SW 1271 (cell line): ENCODE results near the gene CAPN11.

Experiments
- DNase-seq, 2 experiments: peaks; one replicate each; lab custom pipeline; 2025; lab: John Stamatoyannopoulos, UW

Gene CAPN11

GRCh38 chr6:44156494-44157151 is 2.0 kb upstream of the CAPN11 start:
- no peak for DNase-seq

- no peak for DNase-seq
These were observed 1.5 kb upstream of the CAPN11 start for GRCh38 chr6:44157152-44157521.

DNA sequence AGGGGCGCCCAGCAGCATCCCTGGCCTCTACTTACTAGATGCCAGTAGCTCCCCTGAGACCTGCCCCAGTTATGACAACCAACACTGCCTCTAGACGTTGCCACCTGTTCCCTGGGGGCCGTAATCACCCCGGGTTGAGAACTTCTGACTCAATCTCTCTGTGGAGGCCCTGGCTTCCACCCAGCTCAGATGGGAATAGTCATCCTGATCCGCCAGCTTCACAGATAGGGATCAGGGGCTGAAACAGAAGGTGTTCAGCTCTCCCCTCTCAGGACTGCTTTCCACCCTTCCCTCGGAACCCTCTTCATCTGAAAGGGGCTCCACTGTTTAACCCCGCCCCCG is 3.3 kb downstream of the CAPN11 start:
- no peak for DNase-seq

DNA sequence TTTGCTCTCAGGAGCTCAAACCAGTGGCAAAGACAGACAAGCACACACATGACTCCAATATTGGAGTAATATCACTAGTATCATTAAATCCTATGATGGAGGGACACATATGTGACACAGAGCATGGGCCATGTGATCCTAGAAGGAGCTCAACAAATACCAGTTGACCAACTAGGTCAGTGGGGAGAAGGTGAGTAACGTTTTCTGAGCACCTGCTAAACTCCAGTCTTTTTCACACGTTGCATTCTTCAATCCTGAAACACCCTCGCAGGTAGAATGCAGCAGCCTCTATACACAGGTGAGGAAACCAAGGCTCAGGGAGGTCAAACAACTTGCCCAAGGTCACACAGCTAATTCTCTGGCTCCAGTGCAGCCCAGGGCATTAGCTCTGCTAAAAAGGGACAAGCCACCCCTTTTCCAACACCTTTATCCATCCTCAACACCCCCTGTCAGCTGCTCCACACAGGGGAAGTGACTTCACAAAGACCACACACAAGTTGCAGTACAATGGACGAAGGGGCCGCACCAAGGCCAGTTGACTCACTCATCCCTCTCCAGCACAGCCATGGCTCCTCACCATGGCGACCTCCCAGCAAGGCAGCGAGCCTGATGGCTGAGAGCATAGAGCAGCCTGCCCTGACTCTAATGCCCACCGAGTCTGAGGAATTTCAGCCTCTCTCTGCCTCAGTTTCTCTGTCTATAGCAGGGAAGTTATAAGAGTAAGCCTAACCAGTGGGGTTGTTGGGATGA is 4.4 kb downstream of the CAPN11 start:
- no peak for DNase-seq

DNA sequence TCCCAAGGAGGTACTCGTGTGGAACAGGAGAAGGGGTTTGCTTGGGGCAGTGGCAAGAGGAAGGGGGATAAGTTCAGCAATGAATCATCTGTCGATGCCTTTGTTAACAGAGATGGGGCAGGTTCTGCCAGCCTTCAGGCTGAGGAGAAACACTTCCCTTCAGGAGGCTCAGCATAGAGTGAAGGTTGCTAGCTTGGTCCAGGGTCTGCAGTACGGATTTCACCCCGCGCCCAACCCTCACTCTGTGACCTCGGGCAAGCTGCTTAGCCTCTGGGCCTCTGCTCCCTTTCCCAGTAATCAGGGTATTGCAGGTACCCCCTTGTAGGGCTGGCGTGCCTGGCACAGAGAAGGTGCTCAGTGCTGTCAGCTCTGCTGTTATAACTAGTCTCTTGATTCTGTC is 7.5 kb downstream of the CAPN11 start:
- DNase-seq: no peak

GRCh38 chr6:44166591-44167184 is 8.1 kb downstream of the CAPN11 start:
- DNase-seq: no peak

DNA sequence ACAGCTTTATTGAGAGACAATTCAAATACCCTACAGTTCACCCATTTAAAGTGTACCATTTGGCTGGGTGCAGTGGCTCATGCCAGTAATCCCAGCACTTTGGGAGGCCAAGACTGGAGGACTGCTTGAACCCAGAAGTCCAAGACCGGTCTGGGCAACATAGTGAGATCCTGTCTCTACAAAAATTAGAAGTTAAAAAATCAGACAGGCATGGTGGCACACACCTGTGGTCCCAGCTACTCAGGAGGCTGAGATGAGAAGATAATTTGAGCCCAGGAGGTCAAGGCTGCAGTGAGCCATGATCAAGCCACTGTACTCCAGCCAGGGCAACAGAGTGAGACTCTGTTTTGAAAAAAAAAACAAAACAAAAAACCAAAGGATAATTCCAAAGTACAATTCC is 8.9 kb downstream of the CAPN11 start:
- no peak for DNase-seq

DNA sequence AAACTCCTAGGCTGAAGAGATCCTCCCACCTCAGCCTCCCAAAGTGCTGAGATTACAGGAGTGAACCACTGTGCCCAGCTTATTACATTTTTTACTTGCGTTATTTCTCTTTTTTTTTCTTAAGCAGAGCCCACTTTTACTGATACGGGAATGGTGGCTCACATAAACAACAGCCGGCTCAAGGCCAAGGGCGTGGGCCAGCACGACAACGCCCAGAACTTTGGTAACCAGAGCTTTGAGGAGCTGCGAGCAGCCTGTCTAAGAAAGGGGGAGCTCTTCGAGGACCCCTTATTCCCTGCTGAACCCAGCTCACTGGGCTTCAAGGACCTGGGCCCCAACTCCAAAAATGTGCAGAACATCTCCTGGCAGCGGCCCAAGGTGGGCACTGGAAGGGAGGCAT is 10.5 kb downstream of the CAPN11 start:
- no peak for DNase-seq

GRCh38 chr6:44169886-44170570 is 11.4 kb downstream of the CAPN11 start:
- DNase-seq: no peak

DNA sequence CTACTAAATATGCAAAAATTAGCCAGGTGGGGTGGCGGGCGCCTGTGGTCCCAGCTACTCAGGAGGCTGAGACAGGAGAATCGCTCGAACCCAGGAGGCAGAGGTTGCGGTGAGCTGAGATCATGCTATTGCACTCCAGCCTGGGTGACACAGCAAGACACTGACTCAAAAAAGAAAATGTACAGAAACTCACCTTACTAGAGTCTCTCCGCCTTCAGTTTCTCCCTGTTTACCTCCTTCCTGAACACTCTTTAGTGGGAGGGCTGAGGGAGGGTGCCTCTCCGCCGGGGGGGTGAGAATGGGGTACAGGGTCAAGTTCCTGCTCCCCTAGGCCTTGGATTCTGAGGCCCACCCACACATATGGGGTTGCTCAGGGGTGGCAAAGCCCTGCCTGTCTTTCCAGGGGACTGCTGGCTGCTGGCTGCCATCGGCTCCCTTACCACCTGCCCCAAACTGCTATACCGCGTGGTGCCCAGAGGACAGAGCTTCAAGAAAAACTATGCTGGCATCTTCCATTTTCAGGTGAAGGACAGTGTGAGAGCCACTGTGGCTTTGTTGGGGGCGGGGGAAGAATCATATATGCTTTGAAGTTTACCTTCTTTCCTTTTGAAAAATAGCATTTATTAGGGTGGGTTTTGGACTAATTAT is 13.4 kb downstream of the CAPN11 start:
- DNase-seq: no peak

- DNase-seq: peak; percentile 45 to 70
These were observed 14.3 kb downstream of the CAPN11 start for GRCh38 chr6:44172731-44173500.

DNA sequence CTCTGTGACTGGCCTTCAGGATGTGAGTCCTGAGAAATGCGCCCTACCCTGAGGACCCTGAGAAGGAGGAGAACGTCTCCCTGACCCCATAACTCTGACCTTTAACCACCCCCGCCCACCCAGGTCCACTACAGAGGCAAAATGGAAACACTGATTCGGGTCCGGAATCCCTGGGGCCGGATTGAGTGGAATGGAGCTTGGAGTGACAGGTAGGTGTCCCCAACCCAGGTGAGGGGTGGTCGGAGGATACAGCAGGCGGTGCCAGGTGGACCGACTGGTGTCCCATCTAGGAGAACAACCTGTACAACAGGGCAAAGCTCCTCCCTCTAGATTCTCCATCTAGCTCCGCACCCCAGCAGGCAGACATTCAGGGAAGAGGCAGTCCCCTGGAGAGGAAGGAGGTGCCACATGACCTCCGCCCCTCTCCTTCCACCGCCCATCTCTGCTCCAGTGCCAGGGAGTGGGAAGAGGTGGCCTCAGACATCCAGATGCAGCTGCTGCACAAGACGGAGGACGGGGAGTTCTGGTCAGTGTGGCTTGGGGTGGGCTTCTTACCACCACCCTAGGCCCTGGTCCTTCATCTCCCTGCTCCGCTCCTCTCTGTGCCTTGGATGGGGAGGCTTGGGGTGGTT is 17.6 kb downstream of the CAPN11 start:
- DNase-seq: no peak

- no peak for DNase-seq
These were observed 18.3 kb downstream of the CAPN11 start for GRCh38 chr6:44176762-44177509.

GRCh38 chr6:44177691-44178423 is 19.2 kb downstream of the CAPN11 start:
- no peak for DNase-seq

DNA sequence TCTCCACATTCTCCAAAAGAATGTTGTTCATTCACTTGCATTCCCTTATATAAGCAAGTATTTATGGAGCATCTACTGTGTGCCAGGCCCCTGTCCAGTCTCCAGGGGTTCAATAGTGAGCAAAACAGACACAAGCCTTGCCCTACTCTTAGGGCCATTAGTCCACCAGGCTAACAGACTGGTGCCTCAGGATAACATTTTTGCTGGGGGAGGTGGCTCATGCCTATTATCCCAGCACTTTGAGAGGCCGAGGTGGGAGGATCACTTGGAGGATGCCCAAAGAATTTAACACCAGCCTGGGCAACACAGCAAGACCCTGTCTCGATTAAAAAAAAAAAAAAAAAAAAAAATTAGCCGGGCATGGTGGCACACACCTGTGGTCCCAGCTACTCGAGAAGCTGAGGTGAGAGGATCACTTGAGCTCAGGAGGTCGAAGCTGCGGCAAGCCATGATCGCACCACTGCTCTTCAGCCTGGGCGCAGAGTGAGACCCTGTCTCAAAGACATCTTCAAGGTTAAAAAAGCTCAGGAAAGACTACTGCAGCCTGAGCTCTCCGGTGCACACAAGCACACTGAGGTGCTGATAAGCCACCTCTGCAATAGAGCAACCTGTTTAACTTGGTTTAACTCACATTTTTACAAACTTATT is 19.9 kb downstream of the CAPN11 start:
- no peak for DNase-seq

DNA sequence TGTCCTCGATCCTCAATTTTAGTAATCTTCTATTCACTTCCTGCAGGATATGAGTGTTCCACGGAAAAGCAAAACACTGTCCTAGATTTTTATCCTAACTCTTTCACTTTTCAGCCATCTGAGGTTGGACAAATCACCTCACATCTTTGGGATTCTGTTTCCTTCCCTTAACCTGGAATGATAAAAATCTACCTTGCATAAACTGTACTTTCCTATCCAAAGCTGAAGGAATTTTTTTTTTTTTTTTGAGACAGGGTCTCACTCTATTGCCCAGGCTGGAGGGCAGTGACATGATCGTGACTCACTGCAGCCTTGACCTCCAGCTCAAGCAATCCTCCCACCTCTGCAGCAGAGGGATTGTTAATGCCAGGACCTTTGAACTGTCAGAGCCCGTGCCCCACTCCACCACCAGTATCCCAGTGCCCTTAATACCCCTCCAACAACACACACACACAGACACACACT is 20.5 kb downstream of the CAPN11 start:
- DNase-seq: peak in 1 of 2 experiments; percentile 23

DNA sequence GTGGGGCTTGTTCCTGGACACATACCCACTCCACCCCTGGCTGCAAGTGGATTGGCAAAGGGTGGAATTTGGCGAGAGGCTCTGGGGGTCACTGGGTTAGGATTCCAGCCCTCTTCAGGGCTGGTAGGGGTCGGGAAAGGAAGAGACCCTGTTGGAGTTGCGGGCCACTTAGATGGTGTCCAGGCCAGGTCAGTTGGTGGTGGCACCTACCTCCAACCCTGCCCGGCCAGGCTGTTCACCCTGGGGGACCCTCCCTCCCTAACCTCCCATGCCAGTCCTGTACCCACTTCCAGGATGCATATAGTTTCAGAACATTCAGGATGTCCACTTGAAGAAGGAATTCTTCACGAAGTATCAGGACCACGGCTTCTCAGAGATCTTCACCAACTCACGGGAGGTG is 21.0 kb downstream of the CAPN11 start:
- DNase-seq: no peak

DNA sequence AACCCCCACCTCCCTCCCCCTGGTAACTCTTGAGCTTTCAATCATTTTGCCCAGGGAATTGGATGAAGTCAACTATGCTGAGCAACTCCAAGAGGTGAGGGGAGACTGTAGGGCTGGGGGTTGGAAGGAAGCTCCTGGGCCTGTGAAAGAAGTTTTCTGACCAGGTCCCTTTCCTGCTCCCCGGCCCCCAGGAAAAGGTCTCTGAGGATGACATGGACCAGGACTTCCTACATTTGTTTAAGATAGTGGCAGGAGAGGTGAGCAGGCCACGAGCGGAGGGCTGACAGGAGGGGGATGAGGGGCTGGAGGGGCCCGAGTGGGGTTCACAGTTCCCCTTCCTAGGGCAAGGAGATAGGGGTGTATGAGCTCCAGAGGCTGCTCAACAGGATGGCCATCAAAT is 21.8 kb downstream of the CAPN11 start:
- DNase-seq: no peak

- DNase-seq: no peak
These were observed 22.3 kb downstream of the CAPN11 start for GRCh38 chr6:44180886-44181285.
